NCI-H1694 (cell line): ENCODE results near the gene FOSL1.

Experiments
- DNase-seq: peaks from one replicate; lab custom pipeline; 2025; lab: John Stamatoyannopoulos, UW

FOSL1 gene

GRCh38 chr11:65900125-65900898 is at the start of gene FOSL1:
FOSL1 (minus strand) TSS chr11:65900388; CDS start chr11:65900339, 49 bp downstream.
- no peak for DNase-seq

GRCh38 chr11:65947603-65948125 is 47.5 kb upstream of the FOSL1 start:
- no peak for DNase-seq

- DNase-seq = no peak
Measured at GRCh38 chr11:65947133-65947532, 46.9 kb upstream of the FOSL1 start.

GRCh38 chr11:65946655-65947054 is 46.5 kb upstream of the FOSL1 start:
- DNase-seq = no peak

GRCh38 chr11:65945941-65946558 is 45.9 kb upstream of the FOSL1 start:
- DNase-seq = no peak

GRCh38 chr11:65945430-65945911 is 45.3 kb upstream of the FOSL1 start, which contains the start of gene TSGA10IP:
TSGA10IP (plus strand) TSS chr11:65945480; CDS start chr11:65945676, 196 bp downstream.
- DNase-seq = no peak

GRCh38 chr11:65944767-65945166 is 44.6 kb upstream of the FOSL1 start:
- DNase-seq = no peak

GRCh38 chr11:65944191-65944590 is 44.0 kb upstream of the FOSL1 start:
- no peak for DNase-seq

- DNase-seq = no peak
Measured at GRCh38 chr11:65942531-65942930, 42.3 kb upstream of the FOSL1 start.

GRCh38 chr11:65941720-65942310 is 41.6 kb upstream of the FOSL1 start:
- no peak for DNase-seq

GRCh38 chr11:65937766-65938165 is 37.6 kb upstream of the FOSL1 start:
- DNase-seq = no peak

- DNase-seq = peak; percentile 5
Measured at GRCh38 chr11:65934014-65934413, 33.8 kb upstream of the FOSL1 start.

GRCh38 chr11:65932558-65932919 is 32.4 kb upstream of the FOSL1 start:
- DNase-seq = no peak

- DNase-seq = no peak
Measured at GRCh38 chr11:65931773-65932557, 31.8 kb upstream of the FOSL1 start.

- DNase-seq = no peak
Measured at GRCh38 chr11:65928667-65929066, 28.5 kb upstream of the FOSL1 start.

GRCh38 chr11:65927904-65928397 is 27.8 kb upstream of the FOSL1 start:
- DNase-seq = no peak

GRCh38 chr11:65925397-65925796 is 25.2 kb upstream of the FOSL1 start:
- DNase-seq = no peak

- DNase-seq = no peak
Measured at GRCh38 chr11:65922565-65922964, 22.4 kb upstream of the FOSL1 start.

- DNase-seq = no peak
Measured at GRCh38 chr11:65921876-65922275, 21.7 kb upstream of the FOSL1 start.

GRCh38 chr11:65921033-65921555 is 20.9 kb upstream of the FOSL1 start:
- DNase-seq = no peak

GRCh38 chr11:65920372-65920802 is 20.2 kb upstream of the FOSL1 start:
- no peak for DNase-seq
